Left ventricle myocardium superior (tissue), 1 donor: ENCODE data around the gene BTD. TPM values are rescaled to one million over a fixed set of nuclear protein-coding genes. Genes with fewer than 3 reads are reported as not detected.
"Not testable (repeated sequence)": the region's sequence is repeated elsewhere in the genome, so short reads cannot be mapped to it uniquely, and the experiment has no call there.

Source experiments
- ATAC-seq: fragments of 200-7000 bp; cut with Tn5 transposase; one replicate; pipeline ENCODE4 v1.9.1; 2020; ENCODE audit warnings: mild to moderate bottlenecking, moderate library complexity
- DNase-seq: peaks from one replicate; pipeline ENCODE4 v3.0.0-alpha.2; 2020
- intact Hi-C: fragments of 100-400 bp; cut with micrococcal nuclease; formaldehyde crosslinking; loops from one replicate; pipeline ENCODE4 v1.11.0; 2022
- total RNA-seq: library from RNA; stranded (reverse); fragmentation: NEBNext Ultra II Directional; extraction: Animal tissue kit (Norgen Biotek cat#: 25700); gene quantifications from one replicate; pipeline ENCODE4 v1.2.1, GENCODE V29; 2021
- donor health status: DM: no; HTN: yes; CAD: no; lungs with severe emphysema.

The BTD gene
- total RNA-seq, 1 donor from 2014 or later, result 11.0 TPM

- ATAC-seq, result no peak
- DNase-seq, result no peak
- intact Hi-C loops, result no loop called here
These were observed 5.6 kb upstream of the BTD start for GRCh38 chr3:15595955-15596354.

- DNase-seq, result no peak
- intact Hi-C loops, result no loop called here
- peak; percentile 13 for ATAC-seq
These were observed 523 bp upstream of the BTD start for GRCh38 chr3:15601046-15601398.

GRCh38 chr3:15602146-15602536, 596 bp downstream of the BTD start:
- DNase-seq, result no peak
- ATAC-seq, result peak; percentile 9
- intact Hi-C loops, result no loop called here

GRCh38 chr3:15602816-15603215, 1.3 kb downstream of the BTD start:
- intact Hi-C loops, DNase-seq, ATAC-seq: not testable (repeated sequence)

GRCh38 chr3:15604584-15604983, 3.0 kb downstream of the BTD start:
- DNase-seq, intact Hi-C loops, ATAC-seq: not testable (repeated sequence)

GRCh38 chr3:15606434-15606891, 4.9 kb downstream of the BTD start:
- ATAC-seq, result no peak
- DNase-seq, result no peak
- intact Hi-C loops, result no loop called here

GRCh38 chr3:15610082-15610759, 8.7 kb downstream of the BTD start:
- DNase-seq (no peak), ATAC-seq (no peak)
- intact Hi-C loops, result no loop called here

- DNase-seq, result no peak
- intact Hi-C loops, result no loop called here
- ATAC-seq, result peak; percentile 79
These were observed 9.5 kb downstream of the BTD start for GRCh38 chr3:15611018-15611417.

- intact Hi-C loops, result no loop called here
- ATAC-seq (no peak), DNase-seq (no peak)
These were observed 10.5 kb downstream of the BTD start for GRCh38 chr3:15612001-15612400.

GRCh38 chr3:15614958-15615357, 13.4 kb downstream of the BTD start:
- no peak for DNase-seq
- intact Hi-C loops, result no loop called here
- no peak for ATAC-seq

GRCh38 chr3:15616053-15616452, 14.5 kb downstream of the BTD start:
- ATAC-seq (no peak), DNase-seq (no peak)
- intact Hi-C loops, result no loop called here

GRCh38 chr3:15619659-15620464, 18.3 kb downstream of the BTD start:
- DNase-seq, intact Hi-C loops, ATAC-seq: not testable (repeated sequence)

- no peak for DNase-seq
- intact Hi-C loops, result no loop called here
- ATAC-seq, result no peak
These were observed 22.2 kb downstream of the BTD start for GRCh38 chr3:15623535-15624440.

GRCh38 chr3:15628967-15629366, 27.4 kb downstream of the BTD start:
- DNase-seq (no peak), ATAC-seq (no peak)
- intact Hi-C loops, result no loop called here

- no peak for DNase-seq
These were observed 28.5 kb downstream of the BTD start for GRCh38 chr3:15629860-15630597.

GRCh38 chr3:15630646-15631350, 29.3 kb downstream of the BTD start:
- DNase-seq (no peak), ATAC-seq (peak; percentile 9)
- intact Hi-C loops, result loop anchor here (5.0 to 10.0 kb wide), 2 partner anchors 182 to 614 kb away; no protein-coding TSS in a partner anchor

More at GRCh38 chr3:15629860-15630597, 28.5 kb downstream of the BTD start:
- intact Hi-C loops, result loop anchor here (5.0 to 10.0 kb wide), 2 partner anchors 182 to 615 kb away; no protein-coding TSS in a partner anchor
- peak; percentile 94 for ATAC-seq

GRCh38 chr3:15631426-15632211, 30.1 kb downstream of the BTD start:
- ATAC-seq, result no peak

More at GRCh38 chr3:15631426-15632211, 30.1 kb downstream of the BTD start:
- intact Hi-C loops, result loop anchor here (5.0 to 10.0 kb wide), 2 partner anchors 181 to 613 kb away; no protein-coding TSS in a partner anchor
- no peak for DNase-seq
